Measurements from ENCODE around the gene PTPRR. TPM values are rescaled to one million over a fixed set of nuclear protein-coding genes. Genes with fewer than 3 reads are reported as not detected.

PTPRR gene
- total RNA-seq, 4 donors from 2014 or later, result 0.12 to 0.67 (median 0.45) TPM

DNA sequence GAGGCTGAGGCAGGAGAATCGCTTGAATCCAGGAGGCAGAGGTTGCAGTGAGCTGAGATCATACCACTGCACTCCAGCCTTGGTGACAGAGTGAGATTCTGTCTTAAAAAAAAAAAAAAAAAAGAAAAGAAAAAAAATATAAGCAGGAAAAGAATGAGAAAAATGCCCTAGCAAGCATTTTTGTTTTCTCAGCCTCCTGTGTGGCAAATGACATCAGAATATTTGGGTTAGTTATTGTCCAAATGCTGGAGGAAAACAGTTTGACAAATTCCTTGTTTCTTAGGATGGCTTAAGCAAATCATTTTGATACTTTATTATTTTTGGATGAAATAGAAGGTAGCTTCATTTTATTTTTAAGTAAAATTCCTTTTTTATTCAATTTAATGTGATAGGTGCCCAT, 7.5 kb upstream of the PTPRR start:
- H3K4me1 ChIP-seq, result no peaks in the 10 kb centered on the region
- no peak for ATAC-seq
- H3K36me3 ChIP-seq, result no peaks in the 10 kb centered on the region
- H3K9me3 ChIP-seq, result no peaks in the 10 kb centered on the region
- H3K4me3 ChIP-seq, result no peak overlapping the region
- no peaks in the 10 kb centered on the region for H3K27me3 ChIP-seq
- TF ChIP-seq POLR2AphosphoS5 (IDR thresholded peaks at IDR 0.05), result no peak
- TF ChIP-seq, protein P1, sequence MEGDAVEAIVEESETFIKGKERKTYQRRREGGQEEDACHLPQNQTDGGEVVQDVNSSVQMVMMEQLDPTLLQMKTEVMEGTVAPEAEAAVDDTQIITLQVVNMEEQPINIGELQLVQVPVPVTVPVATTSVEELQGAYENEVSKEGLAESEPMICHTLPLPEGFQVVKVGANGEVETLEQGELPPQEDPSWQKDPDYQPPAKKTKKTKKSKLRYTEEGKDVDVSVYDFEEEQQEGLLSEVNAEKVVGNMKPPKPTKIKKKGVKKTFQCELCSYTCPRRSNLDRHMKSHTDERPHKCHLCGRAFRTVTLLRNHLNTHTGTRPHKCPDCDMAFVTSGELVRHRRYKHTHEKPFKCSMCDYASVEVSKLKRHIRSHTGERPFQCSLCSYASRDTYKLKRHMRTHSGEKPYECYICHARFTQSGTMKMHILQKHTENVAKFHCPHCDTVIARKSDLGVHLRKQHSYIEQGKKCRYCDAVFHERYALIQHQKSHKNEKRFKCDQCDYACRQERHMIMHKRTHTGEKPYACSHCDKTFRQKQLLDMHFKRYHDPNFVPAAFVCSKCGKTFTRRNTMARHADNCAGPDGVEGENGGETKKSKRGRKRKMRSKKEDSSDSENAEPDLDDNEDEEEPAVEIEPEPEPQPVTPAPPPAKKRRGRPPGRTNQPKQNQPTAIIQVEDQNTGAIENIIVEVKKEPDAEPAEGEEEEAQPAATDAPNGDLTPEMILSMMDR (IDR thresholded peaks at IDR 0.05), result no peak
- no peak for TF ChIP-seq EP300 (IDR thresholded peaks at IDR 0.05)
- no peak for TF ChIP-seq POLR2A (IDR thresholded peaks at IDR 0.05)
- no peak overlapping the region for H3K27ac ChIP-seq
- 80 to 86% methylated on average over 1 of the region's 1 CpG for WGBS, 2 donors (ENCODE audit: low coverage in 1 of 2)

GRCh38 chr12:70927356-70927755, 6.8 kb upstream of the PTPRR start:
- Histone ChIP-seq H3K36me3 (no peaks in the 10 kb centered on the region), H3K27me3 (peaks cover under 1% of the 10 kb centered on the region), H3K27ac (no peak overlapping the region), H3K4me3 (no peak overlapping the region), H3K9me3 (no peaks in the 10 kb centered on the region), H3K4me1 (no peaks in the 10 kb centered on the region)
- 73 to 100% methylated on average over 1 to 2 of the region's 2 CpGs for WGBS, 2 donors (ENCODE audit: low coverage in 1 of 2)
- TF ChIP-seq, protein P1 (IDR thresholded peaks at IDR 0.05), result no peak
- TF ChIP-seq EP300 (IDR thresholded peaks at IDR 0.05) (no peak), POLR2AphosphoS5 (IDR thresholded peaks at IDR 0.05) (no peak)
- ATAC-seq, result no peak

DNA sequence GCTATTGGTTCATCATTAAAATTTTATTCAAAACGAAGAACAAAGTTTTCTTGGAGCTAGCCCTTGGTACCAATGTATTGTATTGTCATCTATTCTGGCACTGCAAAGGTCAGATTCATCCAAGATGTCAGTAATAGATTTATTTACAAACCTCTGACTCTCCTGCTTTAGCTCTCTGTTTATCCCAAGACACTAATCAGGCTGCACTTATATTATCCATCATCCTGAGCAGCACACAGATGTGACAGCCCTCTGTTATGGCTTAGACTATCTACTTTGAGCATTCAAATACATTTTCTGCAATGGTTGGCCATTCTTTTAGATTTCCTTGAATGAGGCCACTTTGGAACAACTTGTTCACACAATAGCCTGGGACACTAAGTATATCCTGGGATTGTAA, 5.0 kb upstream of the PTPRR start:
- H3K4me3 ChIP-seq, result no peak overlapping the region
- H3K36me3 ChIP-seq, result no peaks in the 10 kb centered on the region
- no peaks in the 10 kb centered on the region for H3K9me3 ChIP-seq
- no peak overlapping the region for H3K27ac ChIP-seq
- 32 to 69% methylated on average over 1 of the region's 1 CpG for WGBS, 2 donors (ENCODE audit: low coverage in 1 of 2)
- ATAC-seq, result no peak
- H3K27me3 ChIP-seq, result peaks cover 14% of the 10 kb centered on the region
- H3K4me1 ChIP-seq, result peaks cover 0 to 2% (median 0%) of the 10 kb centered on the region in 3 donors
- no peak for TF ChIP-seq POLR2A (IDR thresholded peaks at IDR 0.05)
- TF ChIP-seq, protein P1 (IDR thresholded peaks at IDR 0.05), result no peak
- no peak for TF ChIP-seq EP300 (IDR thresholded peaks at IDR 0.05)
- no peak for TF ChIP-seq POLR2AphosphoS5 (IDR thresholded peaks at IDR 0.05)

DNA sequence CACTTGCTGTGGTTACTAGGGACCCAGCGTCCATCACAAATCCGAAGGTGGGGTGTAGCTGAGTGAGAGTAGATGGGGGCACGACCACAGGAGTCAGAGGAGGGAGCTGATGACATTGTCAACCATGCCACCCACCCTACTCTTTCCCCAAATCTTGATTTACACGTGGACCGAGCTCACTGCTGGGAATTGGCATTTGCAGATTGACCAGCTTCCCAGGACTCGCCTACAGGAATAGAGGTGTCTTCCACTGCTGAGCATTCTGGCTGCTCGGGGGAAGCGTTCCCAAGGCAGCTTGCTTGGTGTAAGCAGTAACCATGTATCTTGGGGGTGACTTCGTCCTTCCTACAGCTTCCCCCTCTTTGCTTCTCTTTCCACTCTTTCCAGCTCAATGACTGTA, 353 bp upstream of the PTPRR start:
- Histone ChIP-seq H3K27ac (no peak overlapping the region), H3K36me3 (no peaks in the 10 kb centered on the region), H3K4me1 (peaks cover 0 to 8% (median 0%) of the 10 kb centered on the region in 3 donors), H3K27me3 (peaks cover 34% of the 10 kb centered on the region), H3K9me3 (no peaks in the 10 kb centered on the region), H3K4me3 (no peak overlapping the region)
- no peak for ATAC-seq
- TF ChIP-seq EP300 (IDR thresholded peaks at IDR 0.05), result no peak
- TF ChIP-seq, protein P1 (IDR thresholded peaks at IDR 0.05), result no peak
- WGBS, 2 donors (ENCODE audit: low coverage in 1 of 2), result 22 to 40% methylated on average over 1 to 9 of the region's 9 CpGs

DNA sequence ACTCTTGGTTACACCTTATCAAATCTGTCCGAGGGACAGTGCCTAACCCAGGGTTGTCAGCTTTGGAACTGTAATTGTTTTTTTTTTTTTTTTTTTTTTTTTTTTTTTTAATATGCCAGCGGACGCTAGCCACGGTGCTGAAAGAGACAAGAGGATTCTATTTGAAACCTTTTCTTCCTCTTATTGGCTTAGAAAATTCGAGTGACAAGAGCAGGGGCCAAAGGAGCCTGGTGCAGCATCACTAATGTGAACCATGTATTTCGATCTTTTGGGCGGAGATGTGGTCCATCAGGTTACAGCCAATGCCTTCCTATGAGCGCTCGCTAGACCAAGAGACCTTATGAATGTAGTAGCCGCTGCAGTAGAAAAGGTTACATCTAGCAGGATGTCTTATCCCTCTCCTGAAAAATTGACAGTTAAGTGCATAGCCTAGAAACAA, 922 bp downstream of the PTPRR start:
- ATAC-seq, result no peak
- Histone ChIP-seq H3K36me3 (no peaks in the 10 kb centered on the region), H3K4me3 (no peak overlapping the region), H3K27ac (no peak overlapping the region), H3K4me1 (peaks cover 0 to 8% (median 0%) of the 10 kb centered on the region in 3 donors), H3K9me3 (no peaks in the 10 kb centered on the region), H3K27me3 (peaks cover 34% of the 10 kb centered on the region)
- 9 to 15% methylated on average over 7 to 8 of the region's 10 CpGs for WGBS, 2 donors (ENCODE audit: low coverage in 1 of 2)
- TF ChIP-seq POLR2AphosphoS5 (IDR thresholded peaks at IDR 0.05) (no peak), POLR2A (IDR thresholded peaks at IDR 0.05) (no peak), EP300 (IDR thresholded peaks at IDR 0.05) (no peak)
- TF ChIP-seq, protein P1 (IDR thresholded peaks at IDR 0.05), result no peak

All from gastroesophageal sphincter (tissue), 4 donors.